Stimulated activated CD8-positive, alpha-beta memory T cell treated with anti-CD3 and anti-CD28 coated beads, Interleukin-4, amount 100 ng/mL, for 1 hour (primary cell): ENCODE measurements around the gene ZNF268.

ENCODE experiments used
- DNase-seq, 2 donors: peaks; one replicate each; pipeline ENCODE4 v3.0.0-alpha.2; 2020; ENCODE audit warnings: low read depth in 2 of 2, low spot score in 1 of 2

The ZNF268 gene

GRCh38 chr12:133181238-133181959, at the start of gene ZNF268:
Gene ZNF268, plus strand, starts transcription at chr12:133181495. Its CDS starts 503 bp downstream, at chr12:133181998.
- DNase-seq, result peak; percentile 78 to 84

DNA sequence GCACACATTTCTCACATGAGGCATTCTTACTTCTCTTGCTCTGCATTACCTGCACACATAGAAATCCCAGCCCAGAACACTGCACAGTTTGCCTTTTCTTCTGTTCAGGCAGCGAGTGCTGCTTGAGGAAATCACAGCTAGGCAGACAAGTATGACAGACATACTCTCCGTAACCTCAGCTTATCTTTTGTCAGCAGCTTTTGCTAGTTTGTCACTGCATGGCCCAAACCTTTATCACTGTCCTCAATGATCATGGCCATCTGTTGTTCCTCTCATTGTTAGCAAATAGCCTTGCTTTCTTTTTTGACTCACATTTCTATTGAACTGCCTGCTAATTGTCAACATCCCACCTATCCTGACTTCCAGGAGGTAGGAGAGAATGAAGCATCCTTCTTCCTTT, 45.5 kb upstream of the ZNF268 start:
- DNase-seq, result no peak

DNA sequence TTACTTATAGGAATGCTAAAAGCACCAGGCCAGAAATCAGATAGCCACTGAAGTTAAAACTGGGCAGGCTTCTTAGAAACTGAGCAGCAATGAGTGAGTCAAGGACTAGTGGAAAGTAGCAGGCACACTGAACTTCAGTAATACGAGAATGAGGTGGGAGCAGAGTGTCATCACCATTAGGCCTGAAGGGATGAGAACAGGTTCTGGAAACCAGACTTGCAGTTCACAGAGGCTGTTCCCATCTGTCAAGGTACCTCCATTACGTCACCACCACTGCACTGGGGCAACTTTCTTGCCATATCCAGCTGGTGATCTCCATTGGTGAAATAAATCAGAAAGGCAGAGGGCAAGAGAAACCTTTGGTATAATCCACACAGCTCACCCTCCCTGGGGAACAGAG, 35.3 kb upstream of the ZNF268 start:
- DNase-seq, result no peak

DNA sequence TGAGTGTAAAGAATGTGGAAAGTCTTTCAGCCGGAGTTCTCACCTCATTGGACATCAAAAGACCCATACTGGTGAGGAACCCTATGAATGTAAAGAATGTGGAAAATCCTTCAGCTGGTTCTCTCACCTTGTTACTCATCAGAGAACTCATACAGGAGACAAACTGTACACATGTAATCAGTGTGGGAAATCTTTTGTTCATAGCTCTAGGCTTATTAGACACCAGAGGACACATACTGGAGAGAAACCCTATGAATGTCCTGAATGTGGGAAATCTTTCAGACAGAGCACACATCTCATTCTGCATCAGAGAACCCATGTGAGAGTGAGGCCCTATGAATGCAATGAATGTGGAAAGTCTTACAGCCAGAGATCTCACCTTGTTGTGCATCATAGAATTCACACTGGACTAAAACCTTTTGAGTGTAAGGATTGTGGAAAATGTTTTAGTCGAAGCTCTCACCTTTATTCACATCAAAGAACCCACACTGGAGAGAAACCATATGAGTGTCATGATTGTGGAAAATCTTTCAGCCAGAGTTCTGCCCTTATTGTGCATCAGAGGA, 25.1 kb upstream of the ZNF268 start:
- DNase-seq, result no peak

- no peak for DNase-seq
Observed at GRCh38 chr12:133165776-133166175, 15.5 kb upstream of the ZNF268 start.

DNA sequence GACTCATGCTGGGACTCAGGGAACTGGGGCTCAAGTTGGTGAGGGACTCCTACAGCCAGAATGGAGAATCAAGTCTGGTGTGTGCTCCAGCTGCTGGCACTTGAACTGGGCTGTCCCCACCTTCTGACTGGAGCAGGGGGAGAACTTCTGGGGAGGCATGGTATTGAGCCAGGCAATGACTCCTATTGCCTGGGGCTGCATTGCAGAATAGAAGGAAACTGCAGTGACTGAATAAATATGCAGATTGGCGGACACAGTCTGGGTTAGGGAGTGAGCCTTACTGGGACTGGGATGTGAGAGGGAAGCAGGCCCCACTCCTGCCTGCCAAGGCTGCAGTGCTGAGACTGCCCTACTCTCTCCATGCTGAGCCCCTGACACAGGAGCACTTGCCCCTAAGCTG, 8.8 kb upstream of the ZNF268 start:
- no peak for DNase-seq

- DNase-seq, result no peak
Observed at GRCh38 chr12:133174901-133175300, 6.4 kb upstream of the ZNF268 start.

DNA sequence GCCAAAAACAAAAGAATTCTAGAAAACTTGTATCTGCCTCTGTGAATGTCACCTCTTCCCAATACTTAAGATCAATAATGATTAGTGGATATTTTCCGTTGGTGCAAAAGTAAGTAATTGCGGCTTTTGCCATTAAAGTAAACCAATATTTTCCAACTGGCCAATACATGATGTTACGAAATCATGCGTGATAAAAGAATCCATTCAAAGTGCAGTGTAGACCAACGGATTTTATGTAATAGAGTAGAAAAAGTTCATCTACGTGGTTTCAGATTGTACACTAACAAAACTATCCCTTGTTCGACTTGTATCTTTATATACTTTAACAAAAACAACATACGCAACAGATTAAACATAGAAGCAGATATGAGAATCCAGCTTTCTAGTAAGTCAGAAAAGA, 626 bp upstream of the ZNF268 start:
- no peak for DNase-seq

DNA sequence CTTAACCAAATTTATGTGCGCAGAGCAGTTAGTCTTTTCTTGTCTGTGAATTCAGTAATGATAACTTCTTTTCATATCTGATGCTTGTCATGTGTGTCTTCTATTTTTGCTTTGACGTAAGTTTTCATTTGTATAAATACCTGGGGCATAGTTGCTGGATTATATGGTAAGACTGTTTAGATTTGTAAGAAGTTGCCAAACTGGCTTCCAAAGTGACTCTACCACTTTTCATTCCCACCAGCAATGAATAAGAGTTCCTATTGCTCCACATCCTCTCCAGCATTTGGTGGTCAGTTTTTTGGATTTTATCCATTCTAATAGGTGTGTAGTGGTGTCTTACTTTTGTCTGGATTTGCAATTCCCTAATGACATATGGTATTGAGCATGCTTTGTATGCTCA, 8.9 kb downstream of the ZNF268 start:
- no peak for DNase-seq

DNA sequence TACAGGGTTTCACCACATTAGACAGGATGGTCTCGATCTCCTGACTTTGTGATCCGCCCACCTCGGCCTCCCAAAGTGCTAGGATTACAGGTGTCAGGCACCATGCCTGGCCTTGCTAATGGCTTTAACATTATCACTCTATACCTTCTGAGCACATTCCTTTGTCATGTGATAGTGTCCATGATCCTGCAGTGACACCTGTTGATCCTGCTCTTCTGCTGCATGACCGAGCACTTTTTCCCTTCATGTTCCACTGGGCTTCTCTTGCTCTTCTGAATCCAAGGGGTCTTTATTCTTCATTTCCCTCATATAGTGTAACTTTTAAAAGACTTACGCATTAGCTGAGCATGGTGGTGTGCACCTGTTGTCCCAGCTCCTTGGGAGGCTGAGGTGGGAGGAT, 11.6 kb downstream of the ZNF268 start:
- no peak for DNase-seq

DNA sequence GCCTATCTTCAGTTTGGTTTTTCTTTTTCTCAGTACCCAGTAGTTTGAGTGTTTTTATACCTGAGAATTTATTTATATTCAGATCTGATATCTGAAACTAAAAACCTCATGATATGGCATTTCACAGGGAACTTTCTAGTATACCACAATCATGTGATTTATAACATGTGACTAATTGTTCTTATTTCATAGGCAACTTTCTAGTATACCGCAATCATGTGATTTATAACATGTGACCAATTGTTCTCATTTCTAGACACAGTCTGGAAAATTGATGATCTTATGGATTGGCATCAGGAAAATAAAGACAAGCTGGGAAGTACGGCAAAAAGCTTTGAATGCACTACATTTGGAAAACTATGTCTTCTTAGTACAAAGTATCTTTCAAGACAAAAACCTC, 20.6 kb downstream of the ZNF268 start:
- DNase-seq, result no peak

- DNase-seq, result no peak
Observed at GRCh38 chr12:133202493-133203343, 21.4 kb downstream of the ZNF268 start.

DNA sequence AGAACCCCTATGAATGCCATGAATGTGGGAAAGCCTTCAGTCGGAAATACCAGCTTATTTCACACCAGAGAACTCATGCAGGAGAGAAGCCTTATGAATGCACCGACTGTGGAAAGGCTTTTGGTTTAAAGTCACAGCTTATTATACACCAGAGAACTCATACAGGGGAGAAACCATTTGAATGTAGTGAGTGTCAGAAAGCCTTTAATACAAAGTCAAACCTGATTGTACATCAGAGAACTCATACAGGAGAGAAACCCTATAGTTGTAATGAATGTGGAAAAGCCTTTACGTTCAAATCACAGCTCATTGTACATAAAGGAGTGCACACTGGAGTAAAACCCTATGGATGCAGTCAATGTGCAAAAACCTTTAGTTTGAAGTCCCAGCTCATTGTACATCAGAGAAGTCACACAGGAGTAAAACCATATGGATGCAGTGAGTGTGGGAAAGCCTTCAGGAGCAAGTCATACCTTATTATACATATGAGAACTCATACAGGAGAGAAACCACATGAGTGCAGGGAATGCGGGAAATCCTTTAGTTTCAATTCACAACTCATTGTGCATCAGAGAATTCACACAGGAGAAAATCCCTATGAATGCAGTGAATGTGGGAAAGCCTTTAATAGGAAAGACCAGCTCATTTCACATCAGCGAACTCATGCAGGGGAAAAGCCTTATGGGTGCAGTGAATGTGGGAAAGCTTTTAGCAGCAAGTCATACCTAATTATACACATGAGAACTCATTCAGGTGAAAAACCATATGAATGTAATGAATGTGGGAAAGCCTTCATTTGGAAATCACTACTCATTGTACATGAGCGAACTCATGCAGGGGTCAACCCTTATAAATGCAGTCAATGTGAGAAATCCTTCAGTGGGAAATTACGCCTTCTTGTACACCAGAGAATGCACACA, 22.3 kb downstream of the ZNF268 start:
- no peak for DNase-seq

- no peak for DNase-seq
Observed at GRCh38 chr12:133204264-133204603, 22.9 kb downstream of the ZNF268 start.

GRCh38 chr12:133206390-133206789, 25.1 kb downstream of the ZNF268 start:
- no peak for DNase-seq

DNA sequence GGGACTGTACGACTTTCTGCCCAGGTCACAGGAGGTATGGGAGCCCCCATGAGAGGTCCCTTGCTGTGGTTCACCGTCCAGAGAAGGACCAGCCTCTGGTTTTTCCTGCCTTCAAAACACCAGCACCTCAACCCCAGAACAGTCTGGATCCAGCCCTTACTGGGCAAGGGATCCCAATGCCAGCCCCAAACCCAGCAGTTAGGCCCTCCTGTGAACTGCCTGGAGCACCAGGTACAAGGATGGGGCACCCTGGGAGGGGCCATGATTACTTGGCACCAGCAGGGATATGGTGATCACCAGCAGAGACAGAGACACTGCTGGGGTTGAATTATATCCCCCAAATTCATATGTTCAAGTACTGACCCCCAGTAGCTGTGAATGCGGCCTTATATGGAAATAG, 34.4 kb downstream of the ZNF268 start:
- DNase-seq, result no peak

DNA sequence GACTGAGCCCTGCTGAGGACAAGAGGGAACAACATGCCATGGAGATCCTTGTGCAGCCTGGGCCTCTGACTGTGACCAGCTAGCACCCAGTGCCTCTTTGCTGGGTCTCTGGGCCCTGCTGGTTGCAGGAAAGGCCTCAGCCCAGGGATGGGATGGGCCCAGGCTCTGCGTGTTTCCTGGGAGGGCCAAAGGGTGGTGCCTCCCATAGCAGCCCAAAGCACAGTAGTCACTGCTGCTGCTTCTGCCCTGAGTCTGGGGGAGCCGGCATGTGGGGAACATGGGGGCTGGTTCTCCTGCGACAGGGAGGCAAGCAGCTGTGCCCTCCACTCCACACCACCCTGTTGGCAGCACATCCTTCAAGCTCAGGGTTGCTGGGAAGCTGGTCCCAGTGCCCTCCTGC, 35.9 kb downstream of the ZNF268 start:
- no peak for DNase-seq

- DNase-seq, result no peak
Observed at GRCh38 chr12:133220521-133220920, 39.2 kb downstream of the ZNF268 start.

GRCh38 chr12:133221241-133221640, 39.9 kb downstream of the ZNF268 start:
- DNase-seq, result no peak

- no peak for DNase-seq
Observed at GRCh38 chr12:133222211-133222610, 40.9 kb downstream of the ZNF268 start.

- no peak for DNase-seq
Observed at GRCh38 chr12:133225527-133225926, 44.2 kb downstream of the ZNF268 start.
